Large intestine (tissue), 3 donors: ENCODE measurements around the gene PAPPA. TPM values are rescaled to one million over a fixed set of nuclear protein-coding genes. Genes with fewer than 3 reads are reported as not detected.

Source experiments
- DNase-seq, 2 donors: peaks; one replicate each; pipeline versions ENCODE4 v3.0.0 to v3.0.0-alpha.2; 2013
- H3K27ac ChIP-seq: one replicate; pipeline ENCODE4 v1.5.1; 2013; ENCODE audit warnings: low read length
- H3K27me3 ChIP-seq: 2 replicates; pipeline ENCODE4 v1.6.1; 2013; ENCODE audit warnings: low read length; ENCODE audit not compliant: control insufficient read depth, insufficient read depth
- H3K36me3 ChIP-seq: 2 replicates; pipeline ENCODE4 v1.6.1; 2013; ENCODE audit warnings: low read length; ENCODE audit not compliant: control insufficient read depth, insufficient read depth
- H3K4me1 ChIP-seq: one replicate; pipeline ENCODE4 v1.6.1; 2013; ENCODE audit warnings: low read length; ENCODE audit not compliant: control insufficient read depth, insufficient read depth
- H3K4me3 ChIP-seq: one replicate; pipeline ENCODE4 v1.5.1; 2013; ENCODE audit warnings: low read length
- H3K9me3 ChIP-seq: one replicate; pipeline ENCODE4 v1.6.1; 2013; ENCODE audit warnings: mild to moderate bottlenecking, low read depth, low read length, moderate library complexity; ENCODE audit not compliant: control insufficient read depth
- WGBS: methylation state at CpG from one replicate; pipeline ENCODE4 v1.1.5; 2013; ENCODE audit warnings: low lambda C conversion rate; ENCODE audit not compliant: insufficient coverage; 5-methylcytosine and 5-hydroxymethylcytosine counted together
- polyA plus RNA-seq: library from polyadenylated mRNA; unstranded; fragments of 120-200 nt; gene quantifications from one replicate; pipeline ENCODE4 v1.2.1, GENCODE V29; 2013

Gene PAPPA
- polyA plus RNA-seq, 1 donor = 2.2 TPM

GRCh38 chr9:116372786-116373185 lies 219.2 kb downstream of the PAPPA start:
- H3K36me3 ChIP-seq = peaks cover 2% of the 10 kb centered on the region
- no peaks in the 10 kb centered on the region for H3K9me3 ChIP-seq
- peaks cover 3% of the 10 kb centered on the region for H3K4me1 ChIP-seq
- no peaks in the 10 kb centered on the region for H3K27me3 ChIP-seq
- 69% methylated on average over 2 of the region's 4 CpGs for WGBS
- no peak overlapping the region for H3K4me3 ChIP-seq
- no peak for DNase-seq
- no peak overlapping the region for H3K27ac ChIP-seq

DNA sequence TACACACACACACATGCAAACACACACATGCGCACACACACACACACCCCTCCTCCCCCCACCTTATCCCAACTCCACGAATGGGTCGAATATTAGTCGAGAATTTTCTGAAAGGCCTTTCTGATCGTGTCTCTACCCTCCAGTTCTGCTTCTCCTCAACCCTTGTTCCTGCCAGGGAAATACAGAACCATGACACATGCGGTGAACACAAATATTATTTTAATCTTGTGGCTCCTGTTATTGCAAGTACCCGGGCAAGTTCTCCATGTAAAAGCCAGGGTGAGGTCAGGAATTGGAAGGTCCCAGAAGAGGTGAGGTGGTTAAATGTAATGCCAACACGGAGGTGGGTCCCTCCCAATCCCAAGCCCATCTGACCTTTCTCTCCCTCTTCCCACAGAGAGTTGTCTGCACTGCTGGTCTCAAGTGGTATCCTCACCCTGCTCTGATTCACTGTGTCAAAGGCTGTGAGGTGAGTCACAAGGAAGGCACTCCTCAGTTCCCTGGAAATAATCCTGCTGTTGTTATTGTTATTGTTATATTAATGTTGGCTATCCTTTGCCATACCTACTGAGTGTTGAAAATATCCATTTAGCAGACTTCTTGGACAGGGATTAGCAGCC lies 223.7 kb downstream of the PAPPA start:
- H3K4me1 ChIP-seq = no peaks in the 10 kb centered on the region
- H3K27ac ChIP-seq = no peak overlapping the region
- no peaks in the 10 kb centered on the region for H3K27me3 ChIP-seq
- H3K4me3 ChIP-seq = no peak overlapping the region
- WGBS = 0% methylated on average over 1 of the region's 8 CpGs
- peaks cover 2% of the 10 kb centered on the region for H3K36me3 ChIP-seq
- no peaks in the 10 kb centered on the region for H3K9me3 ChIP-seq
- no peak for DNase-seq

GRCh38 chr9:116378873-116379272 lies 225.3 kb downstream of the PAPPA start:
- Histone ChIP-seq H3K9me3 (no peaks in the 10 kb centered on the region), H3K27me3 (no peaks in the 10 kb centered on the region), H3K27ac (no peak overlapping the region), H3K36me3 (no peaks in the 10 kb centered on the region), H3K4me3 (no peak overlapping the region), H3K4me1 (no peaks in the 10 kb centered on the region)
- DNase-seq = no peak
- WGBS = no CpG with 5 or more reads among the region's 2 CpGs

- no peaks in the 10 kb centered on the region for H3K27me3 ChIP-seq
- no peaks in the 10 kb centered on the region for H3K4me1 ChIP-seq
- no peak overlapping the region for H3K4me3 ChIP-seq
- DNase-seq = no peak
- no peaks in the 10 kb centered on the region for H3K36me3 ChIP-seq
- WGBS = 83% methylated on average over 1 of the region's 2 CpGs
- H3K9me3 ChIP-seq = no peaks in the 10 kb centered on the region
- H3K27ac ChIP-seq = no peak overlapping the region
Observed at GRCh38 chr9:116379821-116380220, 226.2 kb downstream of the PAPPA start.

- Histone ChIP-seq H3K9me3 (no peaks in the 10 kb centered on the region), H3K4me3 (no peak overlapping the region), H3K4me1 (no peaks in the 10 kb centered on the region), H3K27ac (no peak overlapping the region), H3K36me3 (no peaks in the 10 kb centered on the region), H3K27me3 (no peaks in the 10 kb centered on the region)
- DNase-seq = no peak
Observed at GRCh38 chr9:116380496-116380995, 227.0 kb downstream of the PAPPA start.

GRCh38 chr9:116381350-116381749 lies 227.8 kb downstream of the PAPPA start:
- WGBS = no CpG with 5 or more reads among the region's 2 CpGs
- H3K27ac ChIP-seq = no peak overlapping the region
- DNase-seq = no peak
- no peaks in the 10 kb centered on the region for H3K27me3 ChIP-seq
- H3K4me3 ChIP-seq = no peak overlapping the region
- H3K36me3 ChIP-seq = no peaks in the 10 kb centered on the region
- no peaks in the 10 kb centered on the region for H3K4me1 ChIP-seq
- H3K9me3 ChIP-seq = no peaks in the 10 kb centered on the region

DNA sequence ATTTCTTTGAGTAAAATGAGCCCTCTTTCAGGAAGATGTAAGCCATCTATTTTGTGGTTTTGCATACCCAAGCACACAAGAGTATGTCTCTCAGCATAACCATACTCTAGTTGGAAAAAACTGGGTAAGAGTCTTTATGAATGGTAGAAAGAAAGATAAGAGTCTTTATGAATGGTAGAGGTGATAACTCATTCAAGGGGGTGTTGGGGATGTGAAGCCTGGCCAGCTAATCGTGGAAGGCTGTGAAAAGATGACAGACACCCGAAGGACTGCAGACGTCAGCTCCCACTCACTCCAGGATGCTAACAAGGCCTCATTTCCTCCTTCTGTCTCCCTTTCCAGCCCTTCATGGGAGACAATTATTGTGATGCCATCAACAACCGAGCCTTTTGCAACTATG lies 228.5 kb downstream of the PAPPA start:
- WGBS = 100% methylated on average over 1 of the region's 4 CpGs
- no peak overlapping the region for H3K4me3 ChIP-seq

GRCh38 chr9:116383133-116383532 lies 229.5 kb downstream of the PAPPA start:
- DNase-seq = no peak
- H3K36me3 ChIP-seq = no peaks in the 10 kb centered on the region
- no peaks in the 10 kb centered on the region for H3K27me3 ChIP-seq
- H3K4me1 ChIP-seq = no peaks in the 10 kb centered on the region
- no peak overlapping the region for H3K4me3 ChIP-seq
- H3K9me3 ChIP-seq = no peaks in the 10 kb centered on the region
- H3K27ac ChIP-seq = no peak overlapping the region
- no CpG with 5 or more reads among the region's 5 CpGs for WGBS

More for the DNA sequence above, 228.5 kb downstream of the PAPPA start:
- Histone ChIP-seq H3K36me3 (no peaks in the 10 kb centered on the region), H3K27me3 (no peaks in the 10 kb centered on the region), H3K27ac (no peak overlapping the region), H3K9me3 (no peaks in the 10 kb centered on the region), H3K4me1 (no peaks in the 10 kb centered on the region)
- DNase-seq = no peak

- no peak for DNase-seq
- H3K27me3 ChIP-seq = no peaks in the 10 kb centered on the region
- H3K4me3 ChIP-seq = no peak overlapping the region
- no peak overlapping the region for H3K27ac ChIP-seq
- no peaks in the 10 kb centered on the region for H3K4me1 ChIP-seq
- H3K9me3 ChIP-seq = no peaks in the 10 kb centered on the region
- H3K36me3 ChIP-seq = no peaks in the 10 kb centered on the region
- no CpG with 5 or more reads among the region's 4 CpGs for WGBS
Observed at GRCh38 chr9:116383936-116384335, 230.3 kb downstream of the PAPPA start.

GRCh38 chr9:116387934-116388698 lies 234.5 kb downstream of the PAPPA start:
- Histone ChIP-seq H3K4me1 (no peaks in the 10 kb centered on the region), H3K27ac (no peak overlapping the region), H3K36me3 (peaks cover 5% of the 10 kb centered on the region), H3K9me3 (no peaks in the 10 kb centered on the region), H3K27me3 (no peaks in the 10 kb centered on the region), H3K4me3 (no peak overlapping the region)
- WGBS = no CpG with 5 or more reads among the region's 6 CpGs
- DNase-seq = no peak
